ENCODE measurements around the gene VPS35L.

DNA sequence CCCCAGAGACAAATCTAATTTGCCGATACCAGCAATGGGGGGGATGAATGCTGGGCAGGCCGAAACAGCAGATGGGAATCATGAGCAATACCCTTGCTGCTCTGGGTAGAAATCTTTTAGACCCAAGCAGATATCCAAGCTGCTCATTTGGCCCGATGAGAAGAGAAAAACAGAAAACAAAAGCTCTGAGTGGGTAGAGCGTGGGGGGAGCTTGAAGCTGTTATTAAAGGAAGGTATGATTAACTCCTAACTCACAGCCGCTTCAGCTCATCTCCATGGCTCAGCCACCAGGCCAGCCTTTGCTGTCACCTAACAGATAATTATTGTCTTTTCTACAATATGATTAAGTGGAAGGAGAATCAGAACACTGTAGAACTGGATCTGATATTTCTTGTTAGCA lies 58.3 kb downstream of the VPS35L start:
- TF ChIP-seq, protein P1, sequence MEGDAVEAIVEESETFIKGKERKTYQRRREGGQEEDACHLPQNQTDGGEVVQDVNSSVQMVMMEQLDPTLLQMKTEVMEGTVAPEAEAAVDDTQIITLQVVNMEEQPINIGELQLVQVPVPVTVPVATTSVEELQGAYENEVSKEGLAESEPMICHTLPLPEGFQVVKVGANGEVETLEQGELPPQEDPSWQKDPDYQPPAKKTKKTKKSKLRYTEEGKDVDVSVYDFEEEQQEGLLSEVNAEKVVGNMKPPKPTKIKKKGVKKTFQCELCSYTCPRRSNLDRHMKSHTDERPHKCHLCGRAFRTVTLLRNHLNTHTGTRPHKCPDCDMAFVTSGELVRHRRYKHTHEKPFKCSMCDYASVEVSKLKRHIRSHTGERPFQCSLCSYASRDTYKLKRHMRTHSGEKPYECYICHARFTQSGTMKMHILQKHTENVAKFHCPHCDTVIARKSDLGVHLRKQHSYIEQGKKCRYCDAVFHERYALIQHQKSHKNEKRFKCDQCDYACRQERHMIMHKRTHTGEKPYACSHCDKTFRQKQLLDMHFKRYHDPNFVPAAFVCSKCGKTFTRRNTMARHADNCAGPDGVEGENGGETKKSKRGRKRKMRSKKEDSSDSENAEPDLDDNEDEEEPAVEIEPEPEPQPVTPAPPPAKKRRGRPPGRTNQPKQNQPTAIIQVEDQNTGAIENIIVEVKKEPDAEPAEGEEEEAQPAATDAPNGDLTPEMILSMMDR (IDR thresholded peaks at IDR 0.05) = no peak
- no peak for TF ChIP-seq POLR2AphosphoS5 (IDR thresholded peaks at IDR 0.05)

Measured in stomach (tissue), 4 donors.